HL-60 (cell line): ENCODE results near the gene RIPK3.
"Not testable (repeated sequence)": the region's sequence is repeated elsewhere in the genome, so short reads cannot be mapped to it uniquely, and the experiment has no call there.

Source experiments
- CTCF ChIP-seq: IDR thresholded peaks from one replicate; pipeline ENCODE4 v1.5.1; 2011; ENCODE audit warnings: low read length, control low read depth, inconsistent platforms; ENCODE audit not compliant: insufficient read depth
- GABPA ChIP-seq: IDR thresholded peaks from 2 replicates; pipeline ENCODE4 v1.6.1; 2012; ENCODE audit warnings: low read depth
- POLR2AphosphoS5 ChIP-seq: IDR thresholded peaks from 2 replicates; pipeline ENCODE4 v1.6.1; 2012; ENCODE audit warnings: low read depth
- REST ChIP-seq: IDR thresholded peaks from 2 replicates; pipeline ENCODE4 v1.6.1; 2012; ENCODE audit warnings: low read depth; ENCODE audit not compliant: insufficient replicate concordance
- SPI1 ChIP-seq: IDR thresholded peaks from 2 replicates; pipeline ENCODE4 v1.6.1; 2012; ENCODE audit warnings: low read depth, mild to moderate bottlenecking, borderline replicate concordance

GRCh38 chr14:24371605-24372004 is 31.8 kb upstream of the RIPK3 start:
- not testable (repeated sequence) for TF ChIP-seq CTCF, GABPA, POLR2AphosphoS5, REST, SPI1
